GM10266 (cell line): ENCODE measurements around the gene MUC4.

Experiments used
- DNase-seq: peaks from one replicate; pipeline ENCODE4 v3.0.0; 2012; ENCODE audit errors: extremely low spot score
- TF ChIP-seq, protein P1 (sequence below): IDR thresholded peaks from 2 replicates; pipeline ENCODE4 v1.5.1; 2012; ENCODE audit warnings: mild to moderate bottlenecking, low read depth; ENCODE audit not compliant: control insufficient read depth, insufficient read depth; ENCODE audit errors: missing control alignments

MUC4 gene

GRCh38 chr3:195815169-195815771, 3.5 kb upstream of the MUC4 start:
- no peak for DNase-seq

DNA sequence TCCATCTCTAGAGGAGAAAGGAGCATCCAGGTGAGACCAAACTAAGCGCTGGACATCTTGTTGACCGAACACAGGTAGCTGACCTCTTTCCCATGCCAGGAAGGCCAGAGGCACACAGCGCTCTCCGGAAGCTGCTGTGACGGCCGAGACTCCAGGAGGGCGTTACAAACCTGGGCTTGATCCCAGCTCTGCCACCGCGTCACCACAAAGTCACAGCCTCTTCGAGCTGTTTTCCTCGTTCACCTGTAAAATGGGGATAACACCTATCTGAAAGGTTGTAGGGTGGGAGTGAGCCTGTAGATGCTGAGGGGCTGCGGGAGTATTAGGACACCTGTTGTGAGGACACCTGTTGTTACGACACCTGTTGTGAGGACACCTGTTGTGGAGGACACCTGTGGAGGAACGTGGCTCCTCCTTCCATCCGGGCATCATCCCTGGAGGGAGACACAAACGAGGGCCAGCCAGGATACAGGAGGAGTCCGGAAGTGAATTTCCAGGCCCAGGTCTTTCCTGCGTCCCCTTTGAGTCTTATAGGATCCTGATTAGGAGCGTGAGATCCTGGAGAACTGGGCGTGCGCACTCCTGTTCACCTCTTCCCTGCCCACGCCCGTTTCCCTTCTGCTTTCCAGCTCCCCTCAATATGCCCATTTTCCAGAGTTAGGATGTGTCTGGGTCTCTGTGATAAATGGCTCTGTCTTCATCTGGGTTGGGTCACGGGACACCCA, 2.3 kb upstream of the MUC4 start:
- DNase-seq: no peak
- TF ChIP-seq, protein P1, sequence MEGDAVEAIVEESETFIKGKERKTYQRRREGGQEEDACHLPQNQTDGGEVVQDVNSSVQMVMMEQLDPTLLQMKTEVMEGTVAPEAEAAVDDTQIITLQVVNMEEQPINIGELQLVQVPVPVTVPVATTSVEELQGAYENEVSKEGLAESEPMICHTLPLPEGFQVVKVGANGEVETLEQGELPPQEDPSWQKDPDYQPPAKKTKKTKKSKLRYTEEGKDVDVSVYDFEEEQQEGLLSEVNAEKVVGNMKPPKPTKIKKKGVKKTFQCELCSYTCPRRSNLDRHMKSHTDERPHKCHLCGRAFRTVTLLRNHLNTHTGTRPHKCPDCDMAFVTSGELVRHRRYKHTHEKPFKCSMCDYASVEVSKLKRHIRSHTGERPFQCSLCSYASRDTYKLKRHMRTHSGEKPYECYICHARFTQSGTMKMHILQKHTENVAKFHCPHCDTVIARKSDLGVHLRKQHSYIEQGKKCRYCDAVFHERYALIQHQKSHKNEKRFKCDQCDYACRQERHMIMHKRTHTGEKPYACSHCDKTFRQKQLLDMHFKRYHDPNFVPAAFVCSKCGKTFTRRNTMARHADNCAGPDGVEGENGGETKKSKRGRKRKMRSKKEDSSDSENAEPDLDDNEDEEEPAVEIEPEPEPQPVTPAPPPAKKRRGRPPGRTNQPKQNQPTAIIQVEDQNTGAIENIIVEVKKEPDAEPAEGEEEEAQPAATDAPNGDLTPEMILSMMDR: no peak

More at GRCh38 chr3:195815169-195815771, 3.5 kb upstream of the MUC4 start:
- TF ChIP-seq, protein P1: no peak

GRCh38 chr3:195812366-195812765, 637 bp upstream of the MUC4 start:
- DNase-seq: no peak
- TF ChIP-seq, protein P1: no peak

DNA sequence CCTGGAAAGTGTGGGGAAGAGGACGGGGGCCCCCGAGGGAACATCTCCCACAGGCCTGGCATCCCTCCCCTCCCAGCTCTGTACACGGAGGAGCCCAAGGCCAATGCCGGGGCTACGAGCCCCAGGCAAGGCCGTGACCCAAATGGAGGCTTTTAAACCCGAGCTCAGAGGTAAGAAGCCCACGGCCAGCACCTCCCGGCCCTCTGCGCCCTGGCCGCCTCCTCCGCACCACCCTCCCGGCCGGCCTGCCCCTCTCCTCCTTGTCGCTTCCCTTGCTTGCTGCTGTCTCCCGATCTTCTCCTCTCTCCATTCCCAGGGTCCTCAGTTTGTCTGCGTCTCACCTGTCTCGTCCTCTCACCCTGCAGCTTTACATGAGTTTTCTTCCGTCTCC, 1.3 kb downstream of the MUC4 start:
- TF ChIP-seq, protein P1: no peak
- no peak for DNase-seq

GRCh38 chr3:195809796-195810454, 1.8 kb downstream of the MUC4 start:
- TF ChIP-seq, protein P1: no peak
- no peak for DNase-seq

DNA sequence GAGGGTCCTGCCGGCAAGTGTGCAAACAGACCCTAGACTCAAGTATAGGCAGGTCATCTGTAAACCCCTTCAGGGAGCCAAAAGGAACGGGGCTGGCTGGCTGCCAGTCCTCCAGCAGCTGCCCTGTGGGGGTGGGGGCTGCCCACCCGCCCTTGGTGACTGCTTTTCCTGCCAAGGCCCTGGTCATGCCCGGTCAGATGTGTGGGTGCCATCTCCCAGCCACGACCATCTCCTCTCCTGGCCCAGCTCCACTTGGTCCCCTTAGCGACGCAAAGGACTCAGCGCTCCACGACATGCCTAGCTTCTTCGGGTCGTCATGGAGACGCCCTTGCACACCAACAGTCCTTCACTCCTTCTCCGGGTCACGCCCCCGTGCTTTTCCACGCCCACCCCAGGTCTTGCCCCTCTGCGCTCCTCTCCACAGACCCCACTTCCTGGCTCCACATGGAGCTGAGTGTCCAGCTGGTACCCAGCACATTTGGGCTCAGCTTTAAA, 2.4 kb downstream of the MUC4 start:
- no peak for DNase-seq
- TF ChIP-seq, protein P1: no peak
